ENCODE measurements around the gene FADS2.

Gene FADS2

GRCh38 chr11:61841636-61842527 lies 13.8 kb downstream of the FADS2 start:
- DNase-seq (ENCODE audit: extremely low read depth, low read depth) = no peak
- TF ChIP-seq, protein P1, sequence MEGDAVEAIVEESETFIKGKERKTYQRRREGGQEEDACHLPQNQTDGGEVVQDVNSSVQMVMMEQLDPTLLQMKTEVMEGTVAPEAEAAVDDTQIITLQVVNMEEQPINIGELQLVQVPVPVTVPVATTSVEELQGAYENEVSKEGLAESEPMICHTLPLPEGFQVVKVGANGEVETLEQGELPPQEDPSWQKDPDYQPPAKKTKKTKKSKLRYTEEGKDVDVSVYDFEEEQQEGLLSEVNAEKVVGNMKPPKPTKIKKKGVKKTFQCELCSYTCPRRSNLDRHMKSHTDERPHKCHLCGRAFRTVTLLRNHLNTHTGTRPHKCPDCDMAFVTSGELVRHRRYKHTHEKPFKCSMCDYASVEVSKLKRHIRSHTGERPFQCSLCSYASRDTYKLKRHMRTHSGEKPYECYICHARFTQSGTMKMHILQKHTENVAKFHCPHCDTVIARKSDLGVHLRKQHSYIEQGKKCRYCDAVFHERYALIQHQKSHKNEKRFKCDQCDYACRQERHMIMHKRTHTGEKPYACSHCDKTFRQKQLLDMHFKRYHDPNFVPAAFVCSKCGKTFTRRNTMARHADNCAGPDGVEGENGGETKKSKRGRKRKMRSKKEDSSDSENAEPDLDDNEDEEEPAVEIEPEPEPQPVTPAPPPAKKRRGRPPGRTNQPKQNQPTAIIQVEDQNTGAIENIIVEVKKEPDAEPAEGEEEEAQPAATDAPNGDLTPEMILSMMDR (IDR thresholded peaks at IDR 0.05; ENCODE audit: low read depth, low read length) = no peak

DNA sequence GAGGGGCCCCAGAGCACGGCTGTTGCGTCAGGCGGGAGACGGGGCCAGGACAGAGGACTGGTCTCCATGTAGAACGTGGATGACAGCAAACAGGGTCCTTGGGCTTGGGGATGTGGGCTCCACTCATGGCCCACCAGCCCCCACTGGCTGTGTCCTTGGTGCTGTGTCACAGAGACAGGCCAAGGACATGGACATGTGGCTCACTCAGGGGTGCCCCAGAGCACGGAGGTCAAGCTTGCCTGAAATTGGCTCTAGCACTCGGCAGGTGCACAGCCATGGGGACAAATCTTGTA lies 14.4 kb downstream of the FADS2 start:
- TF ChIP-seq, protein P1 (IDR thresholded peaks at IDR 0.05; ENCODE audit: low read depth, low read length) = no peak
- DNase-seq (ENCODE audit: extremely low read depth, low read depth) = no peak

GRCh38 chr11:61844909-61845565 lies 16.9 kb downstream of the FADS2 start:
- TF ChIP-seq, protein P1 (IDR thresholded peaks at IDR 0.05; ENCODE audit: low read depth, low read length) = no peak
- no peak for DNase-seq (ENCODE audit: extremely low read depth, low read depth)

DNA sequence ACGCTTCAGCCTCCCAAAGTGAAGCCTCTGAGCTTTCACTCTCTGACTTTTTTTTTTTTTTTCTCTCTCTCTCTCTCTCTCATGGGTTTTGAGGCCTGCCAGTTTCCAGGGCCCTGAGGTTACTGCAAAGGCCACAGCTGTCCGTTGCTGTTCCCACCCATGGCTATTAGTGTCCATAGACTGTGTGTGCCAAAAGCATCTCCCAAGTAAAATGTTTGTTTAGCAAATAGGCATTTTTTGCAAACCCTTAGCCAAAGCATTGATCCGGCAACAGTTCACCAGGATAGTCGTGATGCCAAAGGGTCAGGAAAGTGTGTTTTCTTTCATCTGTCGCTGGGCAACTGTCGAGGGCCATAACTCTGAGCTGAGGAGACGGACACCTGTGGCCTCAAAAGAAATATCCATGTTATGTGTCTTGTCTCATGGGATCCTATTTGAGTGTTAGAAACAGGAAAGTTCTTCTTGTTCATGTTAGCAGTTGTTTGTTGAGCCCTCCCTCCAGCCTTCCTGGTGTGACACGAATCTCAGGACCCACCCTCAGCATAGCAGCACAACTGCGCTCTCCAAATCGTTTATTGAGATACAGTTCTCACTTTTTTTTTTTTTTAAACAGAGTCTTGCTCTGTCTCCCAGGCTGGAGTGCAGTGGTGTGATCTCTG lies 18.4 kb downstream of the FADS2 start:
- TF ChIP-seq, protein P1 (IDR thresholded peaks at IDR 0.05; ENCODE audit: low read depth, low read length) = no peak
- DNase-seq (ENCODE audit: extremely low read depth, low read depth) = no peak

- DNase-seq (ENCODE audit: extremely low read depth, low read depth) = no peak
- TF ChIP-seq, protein P1 (IDR thresholded peaks at IDR 0.05; ENCODE audit: low read depth, low read length) = no peak
These were observed 19.9 kb downstream of the FADS2 start for GRCh38 chr11:61847914-61848581.

DNA sequence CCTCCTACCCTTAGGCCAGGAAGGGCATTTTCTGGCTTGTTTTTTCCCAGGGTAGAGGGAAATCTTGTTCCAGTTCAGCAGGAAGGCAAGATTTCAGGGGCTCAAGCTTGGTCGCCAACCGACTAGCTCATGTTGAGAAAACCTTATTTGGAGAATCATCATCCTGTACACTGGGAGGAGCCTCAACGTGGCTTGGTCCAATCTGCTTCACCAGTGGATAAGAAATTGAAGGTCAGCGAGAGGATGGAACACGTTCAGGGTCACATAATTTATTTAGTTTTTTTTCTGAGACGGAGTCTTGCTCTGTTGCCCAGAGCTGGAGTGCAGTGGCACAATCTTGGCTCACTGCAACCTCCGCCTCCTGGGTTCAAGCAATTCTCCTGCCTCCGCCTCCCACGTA lies 20.5 kb downstream of the FADS2 start:
- no peak for DNase-seq (ENCODE audit: extremely low read depth, low read depth)

More for the DNA sequence above, 20.5 kb downstream of the FADS2 start:
- TF ChIP-seq, protein P1 (IDR thresholded peaks at IDR 0.05; ENCODE audit: low read depth, low read length) = no peak

Data from AG09319 (cell line).